ENCODE measurements around the gene MRGPRF. TPM values are rescaled to one million over a fixed set of nuclear protein-coding genes. Genes with fewer than 3 reads are reported as not detected.
A peak's percentile ranks its signal among the peaks of the same experiment; 100 is the strongest.

MRGPRF gene
- polyA plus RNA-seq, 1 of the 3 experiments (the other 2 are of a cell fraction), result 0.18 TPM

GRCh38 chr11:68994161-68994893 is 18.7 kb downstream of the MRGPRF start:
- H3K27me3 ChIP-seq (ENCODE audit: insufficient read depth), result no peaks in the 10 kb centered on the region
- no peak overlapping the region for H2AFZ ChIP-seq (ENCODE audit: low read depth)
- no peak overlapping the region for H3K9ac ChIP-seq
- H3K9me2 ChIP-seq, result no peaks in the 10 kb centered on the region
- ChIA-PET POLR2A (no interaction called here), CTCF (no interaction called here)
- no peak overlapping the region for H3K4me3 ChIP-seq (ENCODE audit: low read depth in 2 of 2, low read length in 1 of 2)
- H3F3A ChIP-seq (replicated peaks; ENCODE audit: insufficient read depth), result no peaks in the 10 kb centered on the region
- H3K9me3 ChIP-seq, result no peaks in the 10 kb centered on the region
- 79% methylated on average over 20 of the region's 28 CpGs for WGBS (ENCODE audit: low lambda C conversion rate)
- no peaks in the 10 kb centered on the region for H3K79me2 ChIP-seq (ENCODE audit: insufficient read depth)
- no peak for TF ChIP-seq EZH2phosphoT487 (IDR thresholded peaks at IDR 0.05; ENCODE audit: borderline replicate concordance, low read depth)
- H3K36me3 ChIP-seq (replicated peaks in 1 of 2; ENCODE audit: control insufficient read depth in 1 of 2, insufficient read depth in 2 of 2, low read length in 1 of 2), result no peaks in the 10 kb centered on the region
- peaks cover 5 to 26% of the 10 kb centered on the region in 2 experiments for H3K4me1 ChIP-seq (ENCODE audit: control insufficient read depth in 1 of 2, insufficient read depth in 2 of 2, low read depth in 1 of 2, low read length in 1 of 2)
- no peaks in the 10 kb centered on the region for H4K20me1 ChIP-seq (ENCODE audit: insufficient read depth)
- H3K4me2 ChIP-seq, result no peak overlapping the region
- DNase-seq, result no peak
- no peak overlapping the region for H3K27ac ChIP-seq (ENCODE audit: low read depth in 2 of 2, low read length in 1 of 2)

DNA sequence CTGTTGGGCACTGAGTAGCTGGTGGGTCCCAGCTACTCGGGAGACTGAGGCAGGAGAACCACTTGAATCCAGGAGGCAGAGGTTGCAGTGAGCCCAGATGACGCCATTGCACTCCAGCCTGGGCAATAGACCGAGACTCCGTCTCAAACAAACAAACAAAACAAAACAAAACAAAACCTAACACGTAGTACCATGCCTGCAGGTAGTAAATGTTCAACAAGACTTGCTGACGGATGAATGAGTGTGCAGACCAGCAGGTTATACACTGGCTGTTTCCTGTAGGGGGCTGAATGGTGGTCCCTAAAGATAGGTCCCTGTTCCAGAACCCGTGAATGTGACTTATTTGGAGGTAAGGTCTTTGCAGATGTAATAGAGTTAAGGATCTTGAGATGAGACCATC is 19.5 kb downstream of the MRGPRF start:
- no peak for TF ChIP-seq ELF1 (IDR thresholded peaks at IDR 0.05)
- no peak for TF ChIP-seq GATA2 (CRISPR knock-in tag; IDR thresholded peaks at IDR 0.05)
- H3K4me2 ChIP-seq, result no peak overlapping the region
- no peak overlapping the region for H3K27ac ChIP-seq (ENCODE audit: low read depth in 2 of 2, low read length in 1 of 2)
- no peaks in the 10 kb centered on the region for H3K27me3 ChIP-seq (ENCODE audit: insufficient read depth)
- no peaks in the 10 kb centered on the region for H3K9me3 ChIP-seq
- peaks cover 3 to 18% of the 10 kb centered on the region in 2 experiments; a peak in 3 of 4 replicates for H3K4me1 ChIP-seq (ENCODE audit: control insufficient read depth in 1 of 2, insufficient read depth in 2 of 2, low read depth in 1 of 2, low read length in 1 of 2)
- no peaks in the 10 kb centered on the region for H3K36me3 ChIP-seq (replicated peaks in 1 of 2; ENCODE audit: control insufficient read depth in 1 of 2, insufficient read depth in 2 of 2, low read length in 1 of 2)
- no peaks in the 10 kb centered on the region for H3K79me2 ChIP-seq (ENCODE audit: insufficient read depth)
- H3K9me2 ChIP-seq, result no peaks in the 10 kb centered on the region
- 48% methylated on average over 7 of the region's 7 CpGs for WGBS (ENCODE audit: low lambda C conversion rate)
- H3F3A ChIP-seq (replicated peaks; ENCODE audit: insufficient read depth), result no peaks in the 10 kb centered on the region
- H3K9ac ChIP-seq, result no peak overlapping the region
- H3K4me3 ChIP-seq (ENCODE audit: low read depth in 2 of 2, low read length in 1 of 2), result no peak overlapping the region
- CTCF ChIA-PET, result interaction anchor here (3.3 kb wide), 1 partner anchor 7 kb away, joined by 13 read pairs; no protein-coding TSS in a partner anchor
- H2AFZ ChIP-seq (ENCODE audit: low read depth), result no peak overlapping the region
- no peaks in the 10 kb centered on the region for H4K20me1 ChIP-seq (ENCODE audit: insufficient read depth)
- no peak for DNase-seq
- POLR2A ChIA-PET, result no interaction called here

GRCh38 chr11:68992743-68993255 is 20.2 kb downstream of the MRGPRF start:
- Histone ChIP-seq H3K4me2 (no peak overlapping the region), H3F3A (replicated peaks; ENCODE audit: insufficient read depth) (no peaks in the 10 kb centered on the region), H4K20me1 (ENCODE audit: insufficient read depth) (no peaks in the 10 kb centered on the region), H3K4me3 (ENCODE audit: low read depth in 2 of 2, low read length in 1 of 2) (no peak overlapping the region), H2AFZ (ENCODE audit: low read depth) (no peak overlapping the region), H3K36me3 (replicated peaks in 1 of 2; ENCODE audit: control insufficient read depth in 1 of 2, insufficient read depth in 2 of 2, low read length in 1 of 2) (no peaks in the 10 kb centered on the region), H3K4me1 (ENCODE audit: control insufficient read depth in 1 of 2, insufficient read depth in 2 of 2, low read depth in 1 of 2, low read length in 1 of 2) (peaks cover 0 to 13% of the 10 kb centered on the region in 2 experiments; a peak in 1 of 4 replicates), H3K79me2 (ENCODE audit: insufficient read depth) (no peaks in the 10 kb centered on the region), H3K9me3 (no peaks in the 10 kb centered on the region), H3K9ac (no peak overlapping the region), H3K27ac (ENCODE audit: low read depth in 2 of 2, low read length in 1 of 2) (no peak overlapping the region), H3K9me2 (no peaks in the 10 kb centered on the region), H3K27me3 (ENCODE audit: insufficient read depth) (no peaks in the 10 kb centered on the region)
- TF ChIP-seq, protein P1, sequence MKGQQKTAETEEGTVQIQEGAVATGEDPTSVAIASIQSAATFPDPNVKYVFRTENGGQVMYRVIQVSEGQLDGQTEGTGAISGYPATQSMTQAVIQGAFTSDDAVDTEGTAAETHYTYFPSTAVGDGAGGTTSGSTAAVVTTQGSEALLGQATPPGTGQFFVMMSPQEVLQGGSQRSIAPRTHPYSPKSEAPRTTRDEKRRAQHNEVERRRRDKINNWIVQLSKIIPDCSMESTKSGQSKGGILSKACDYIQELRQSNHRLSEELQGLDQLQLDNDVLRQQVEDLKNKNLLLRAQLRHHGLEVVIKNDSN (IDR thresholded peaks at IDR 0.05; ENCODE audit: borderline replicate concordance, low read depth), result no peak
- ChIA-PET CTCF (interaction anchor here (1.6 to 3.3 kb wide), 2 partner anchors 8 to 52 kb away, joined by 3 to 13 read pairs; no protein-coding TSS in a partner anchor), POLR2A (no interaction called here)
- 62% methylated on average over 12 of the region's 14 CpGs for WGBS (ENCODE audit: low lambda C conversion rate)
- peak; percentile 40 for DNase-seq

Data from SK-N-SH (cell line).